Activated CD8-positive, alpha-beta memory T cell treated with anti-CD3 and anti-CD28 coated beads, Interleukin-2, amount 50 U/mL, for 48 hours (primary cell): ENCODE measurements around the gene C9orf78.

Experiments used
- DNase-seq: peaks from one replicate; pipeline ENCODE4 v3.0.0-alpha.2; 2020

The C9orf78 gene, protein sequence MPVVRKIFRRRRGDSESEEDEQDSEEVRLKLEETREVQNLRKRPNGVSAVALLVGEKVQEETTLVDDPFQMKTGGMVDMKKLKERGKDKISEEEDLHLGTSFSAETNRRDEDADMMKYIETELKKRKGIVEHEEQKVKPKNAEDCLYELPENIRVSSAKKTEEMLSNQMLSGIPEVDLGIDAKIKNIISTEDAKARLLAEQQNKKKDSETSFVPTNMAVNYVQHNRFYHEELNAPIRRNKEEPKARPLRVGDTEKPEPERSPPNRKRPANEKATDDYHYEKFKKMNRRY

DNA sequence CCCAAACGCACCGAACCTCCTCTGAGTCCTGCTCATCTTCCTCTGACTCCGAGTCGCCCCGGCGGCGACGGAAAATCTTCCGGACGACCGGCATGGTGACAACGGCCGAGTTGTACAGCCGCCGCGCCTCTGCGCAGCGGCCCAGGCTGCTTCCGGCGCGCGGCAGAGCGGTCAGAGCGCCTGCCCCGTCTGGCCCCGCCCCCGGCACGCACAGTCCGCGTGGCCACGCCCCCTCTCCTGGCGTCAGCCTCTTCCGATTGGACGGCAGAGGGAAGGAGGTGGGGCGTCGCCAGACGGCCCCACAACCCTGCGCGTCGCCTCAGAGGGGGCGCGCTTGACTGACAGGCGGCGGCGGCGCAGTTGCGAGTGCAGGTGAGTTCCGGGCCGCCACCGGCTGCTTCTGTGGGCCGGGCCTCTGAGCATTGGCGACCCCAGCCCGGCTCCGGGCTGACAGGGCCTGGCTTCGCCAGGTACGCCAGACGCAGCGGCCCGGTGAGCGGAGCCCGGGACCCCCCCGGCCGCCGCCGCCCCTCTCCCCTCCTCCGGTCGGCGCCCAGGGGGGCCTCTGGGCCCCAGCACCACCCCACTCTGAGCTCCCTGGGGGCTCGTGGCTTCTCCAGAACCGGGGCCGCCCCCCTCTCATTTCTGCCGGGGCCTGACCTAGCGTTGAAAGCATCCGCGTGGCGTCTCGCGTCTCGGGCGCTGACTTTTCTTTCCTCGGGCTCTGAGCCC, at the start of gene C9orf78, which contains the start of gene USP20:
Gene C9orf78, minus strand, starts transcription at position 148 of the 732 bp plus-strand sequence. Its CDS starts 54 bp downstream, at position 94.
Gene USP20, plus strand, starts transcription at position 331 of the 732 bp plus-strand sequence. CDS start 17,098 bp downstream, outside the sequence.
- DNase-seq = peak; percentile 99

DNA sequence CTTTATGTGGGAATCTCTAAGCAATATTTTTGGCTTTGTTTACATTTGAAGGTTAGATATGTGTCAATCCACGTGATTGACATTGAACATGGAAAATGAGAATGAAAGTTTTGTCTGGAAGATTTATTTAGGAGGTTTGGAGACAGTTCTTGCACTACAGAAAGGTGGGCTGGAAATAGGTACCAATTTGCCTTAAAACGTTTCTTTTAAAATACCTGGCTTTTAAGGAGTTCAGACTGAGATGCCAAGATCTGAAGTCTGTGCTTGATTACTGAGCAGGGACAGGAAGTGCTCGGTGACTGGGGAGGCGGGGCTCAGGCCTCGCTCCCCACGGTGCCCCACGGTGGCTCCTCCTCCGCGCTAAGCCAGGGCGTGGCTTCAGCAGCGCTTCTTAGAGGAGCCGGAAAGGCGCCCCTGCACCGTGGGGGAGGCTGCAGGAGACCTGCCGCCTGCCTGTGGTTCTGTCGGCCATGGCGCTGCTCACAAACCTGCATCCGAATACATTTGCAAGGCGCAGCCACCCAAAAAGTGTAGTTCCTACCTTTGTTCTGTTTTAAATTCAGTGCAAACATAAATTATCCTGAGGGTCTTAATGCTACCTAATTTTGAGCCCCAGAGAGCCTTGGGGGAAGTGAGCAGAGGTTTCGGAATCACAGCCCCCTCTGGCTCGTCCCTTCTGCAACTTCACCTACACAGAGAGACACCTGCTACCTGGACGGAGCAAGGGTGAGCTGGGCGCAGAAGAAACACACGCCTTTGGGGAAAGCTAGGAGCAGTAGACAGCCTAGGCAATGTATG, 49.3 kb upstream of the C9orf78 start:
- peak; percentile 94 for DNase-seq

- no peak for DNase-seq
These were observed 46.7 kb upstream of the C9orf78 start for GRCh38 chr9:129881547-129882324.

DNA sequence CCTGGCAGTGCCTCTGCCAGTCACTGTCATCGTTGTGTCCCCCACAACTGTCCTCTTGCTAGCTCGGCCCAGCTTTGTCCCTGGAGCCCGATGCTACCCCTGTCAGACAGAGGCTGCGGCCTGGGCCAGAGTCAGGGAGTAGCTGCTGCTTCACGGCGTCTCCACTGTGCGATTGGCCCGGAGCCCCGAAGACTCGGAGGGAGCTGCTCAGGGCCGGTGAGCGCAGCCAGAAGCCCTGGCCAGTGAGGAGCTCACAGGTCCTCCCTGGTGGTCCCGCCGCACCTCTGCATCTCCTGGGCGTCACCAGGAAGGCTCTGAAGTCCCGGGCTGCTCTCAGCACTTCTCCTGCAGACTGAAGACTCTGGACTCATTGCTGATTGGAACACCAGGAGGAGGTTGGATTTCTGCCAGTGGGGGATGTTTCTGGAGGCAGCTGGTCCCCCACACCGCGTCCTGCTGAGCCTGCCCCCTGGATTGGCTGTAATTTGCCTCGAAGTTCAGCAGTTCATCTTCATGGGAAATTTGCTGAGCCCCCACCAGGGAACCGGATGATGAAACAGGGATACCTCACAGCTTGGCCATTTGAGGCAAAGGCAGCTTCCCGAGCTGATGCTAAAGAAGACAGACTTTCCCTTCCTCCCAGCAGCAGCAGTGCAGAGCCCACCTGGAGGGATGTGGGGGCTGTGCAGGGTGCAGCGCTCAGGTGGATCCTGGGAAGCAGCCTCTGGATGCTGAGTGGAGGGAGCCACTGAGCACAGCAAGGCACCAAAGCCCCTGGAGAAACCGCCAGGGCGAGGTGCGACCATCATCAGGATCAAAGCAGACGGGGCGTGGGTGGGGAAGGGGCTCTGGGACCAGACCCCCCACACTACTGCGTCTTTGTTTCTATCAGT, 45.8 kb upstream of the C9orf78 start:
- DNase-seq = no peak

GRCh38 chr9:129879991-129880653, 45.0 kb upstream of the C9orf78 start:
- no peak for DNase-seq

DNA sequence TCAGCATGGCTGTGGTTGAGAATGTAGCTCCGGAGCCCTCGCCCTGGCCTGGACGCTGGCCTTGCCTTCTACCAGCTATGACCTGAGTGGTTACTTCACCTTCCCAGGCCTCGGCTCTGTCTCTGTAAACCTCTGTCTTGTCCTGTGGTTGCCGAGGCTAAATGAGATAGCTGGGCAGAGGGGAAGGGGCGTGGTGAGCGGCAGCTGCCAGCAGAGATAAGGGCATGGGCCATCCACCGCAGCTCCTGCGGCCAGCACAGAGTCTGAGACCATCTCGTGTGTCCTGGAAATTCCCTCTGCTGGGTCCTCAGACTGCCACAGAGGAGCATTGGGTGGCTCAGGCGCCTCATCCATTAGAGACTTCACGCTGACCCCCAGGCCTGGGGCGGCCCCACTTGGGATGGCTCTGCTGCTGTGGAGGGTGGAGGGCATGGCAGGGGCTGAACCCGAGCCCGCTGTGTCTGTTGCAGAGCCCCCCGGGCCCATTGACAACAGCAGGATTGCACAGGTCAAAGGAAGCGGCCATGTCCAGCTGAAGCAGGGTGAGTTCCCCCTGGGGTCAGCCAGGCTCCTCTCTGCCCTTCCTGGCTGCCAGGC, 44.1 kb upstream of the C9orf78 start:
- DNase-seq = no peak

DNA sequence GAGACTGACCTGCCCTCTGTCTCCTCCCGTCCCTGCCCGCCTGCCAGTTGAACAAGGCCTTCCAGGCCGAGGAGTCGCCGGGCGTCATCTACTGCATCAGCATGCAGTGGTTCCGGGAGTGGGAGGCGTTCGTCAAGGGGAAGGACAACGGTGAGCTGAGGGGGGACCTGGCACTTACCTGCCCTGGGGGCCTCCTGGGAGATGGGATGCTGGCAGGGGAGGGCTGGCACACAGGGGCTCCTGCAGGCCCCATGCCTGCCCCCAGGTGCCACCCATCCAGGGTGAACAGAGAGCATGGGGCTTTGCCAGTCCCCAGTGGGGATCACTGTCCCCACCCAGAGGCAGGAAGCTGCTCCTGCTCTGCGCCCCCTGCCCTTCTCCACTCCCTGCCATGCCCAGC, 43.2 kb upstream of the C9orf78 start:
- DNase-seq = no peak

DNA sequence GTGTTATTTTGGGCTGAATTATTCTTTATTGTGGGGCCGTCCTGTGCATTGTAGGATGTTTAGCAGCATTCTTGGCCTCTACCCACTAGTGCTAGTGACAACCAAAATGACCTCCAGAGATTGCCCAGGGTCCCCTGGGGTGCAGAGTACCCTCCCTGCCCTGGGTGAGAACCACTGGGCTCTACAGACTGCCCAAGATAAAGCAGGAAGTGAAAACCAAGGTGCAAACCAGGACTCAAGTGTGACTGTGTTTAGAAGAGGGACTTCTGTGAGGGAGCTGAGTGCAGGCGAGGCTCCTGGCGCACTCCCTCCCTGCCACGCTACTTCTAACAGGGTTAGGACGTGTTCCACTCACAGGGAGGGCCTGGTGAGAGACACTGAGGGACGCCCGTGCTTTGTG, 41.7 kb upstream of the C9orf78 start:
- DNase-seq = no peak

- DNase-seq = no peak
These were observed 40.8 kb upstream of the C9orf78 start for GRCh38 chr9:129875687-129876395.

GRCh38 chr9:129875181-129875611, 40.1 kb upstream of the C9orf78 start:
- DNase-seq = no peak

- DNase-seq = no peak
These were observed 39.4 kb upstream of the C9orf78 start for GRCh38 chr9:129874261-129875101.

DNA sequence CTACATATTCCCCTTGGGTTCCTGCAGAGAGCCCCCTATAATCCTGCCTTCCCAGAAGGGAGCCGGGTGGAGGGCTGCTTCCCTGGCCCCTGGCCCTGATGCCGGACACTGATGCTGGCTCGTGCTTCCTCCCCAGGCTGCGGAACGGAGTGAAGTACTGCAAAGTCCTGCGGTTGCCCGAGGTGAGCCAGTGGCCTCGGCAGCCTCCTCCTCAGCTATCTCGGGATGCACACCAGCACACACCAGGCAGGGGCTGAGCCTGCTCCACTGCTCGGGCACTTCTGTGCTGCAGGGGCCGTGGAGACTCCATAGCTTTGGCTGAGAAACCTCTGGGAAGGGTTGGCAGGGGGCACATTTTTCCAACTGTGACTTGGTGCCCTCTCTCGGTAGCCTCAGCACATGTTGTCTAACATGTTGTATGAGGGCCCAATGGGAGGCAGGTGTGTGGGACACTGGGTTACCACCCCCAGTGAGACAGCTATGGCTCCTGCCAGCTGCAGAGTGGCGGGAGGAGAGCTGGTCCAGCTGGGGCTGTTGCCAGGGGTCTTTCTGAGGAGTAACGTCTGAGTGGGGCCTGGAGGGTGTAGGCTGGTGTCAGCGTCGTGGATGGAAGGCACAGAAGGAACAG, 38.6 kb upstream of the C9orf78 start:
- no peak for DNase-seq

- DNase-seq = no peak
These were observed 36.0 kb upstream of the C9orf78 start for GRCh38 chr9:129871046-129871445.

DNA sequence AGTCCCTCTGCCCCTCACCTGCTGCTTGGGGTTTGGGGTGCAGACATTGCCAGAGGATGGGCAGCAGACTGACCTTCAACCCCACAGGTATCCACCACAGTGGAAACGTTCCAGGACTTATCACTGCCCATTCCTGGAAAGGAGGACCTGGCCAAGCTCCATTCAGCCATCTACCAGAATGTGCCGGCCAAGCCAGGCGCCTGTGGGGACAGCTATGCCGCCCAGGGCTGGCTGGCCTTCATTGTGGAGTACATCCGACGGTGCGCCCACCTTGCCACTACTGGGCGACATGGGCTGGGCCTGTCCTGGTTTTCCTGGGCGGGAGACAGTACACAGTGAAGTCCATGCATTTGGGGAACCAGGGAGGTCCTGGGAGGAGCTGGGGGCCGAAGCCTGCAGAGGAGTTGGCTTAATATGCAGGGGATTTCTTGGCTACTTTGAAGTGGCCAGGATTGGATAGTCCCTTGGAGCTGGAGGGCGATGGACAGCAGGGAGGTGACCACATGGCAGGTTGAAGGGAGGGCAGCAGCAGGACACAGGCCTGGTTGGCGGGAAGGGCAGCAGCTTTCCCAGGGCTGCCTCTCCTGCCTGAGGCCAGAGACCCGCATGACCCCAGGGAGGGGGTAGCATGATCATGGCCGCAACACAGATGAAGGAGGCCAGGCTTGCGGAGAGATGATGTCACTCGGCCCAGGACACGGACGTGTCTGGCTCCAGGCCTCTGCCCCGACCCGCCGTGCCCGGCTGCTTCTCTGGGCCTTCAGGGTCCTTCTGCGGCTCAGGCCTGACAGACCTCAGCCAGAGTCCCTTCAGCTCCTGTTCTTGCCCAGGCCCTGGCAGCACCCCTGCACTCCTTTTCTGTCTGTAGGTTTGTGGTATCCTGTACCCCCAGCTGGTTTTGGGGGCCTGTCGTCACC, 34.8 kb upstream of the C9orf78 start:
- no peak for DNase-seq

DNA sequence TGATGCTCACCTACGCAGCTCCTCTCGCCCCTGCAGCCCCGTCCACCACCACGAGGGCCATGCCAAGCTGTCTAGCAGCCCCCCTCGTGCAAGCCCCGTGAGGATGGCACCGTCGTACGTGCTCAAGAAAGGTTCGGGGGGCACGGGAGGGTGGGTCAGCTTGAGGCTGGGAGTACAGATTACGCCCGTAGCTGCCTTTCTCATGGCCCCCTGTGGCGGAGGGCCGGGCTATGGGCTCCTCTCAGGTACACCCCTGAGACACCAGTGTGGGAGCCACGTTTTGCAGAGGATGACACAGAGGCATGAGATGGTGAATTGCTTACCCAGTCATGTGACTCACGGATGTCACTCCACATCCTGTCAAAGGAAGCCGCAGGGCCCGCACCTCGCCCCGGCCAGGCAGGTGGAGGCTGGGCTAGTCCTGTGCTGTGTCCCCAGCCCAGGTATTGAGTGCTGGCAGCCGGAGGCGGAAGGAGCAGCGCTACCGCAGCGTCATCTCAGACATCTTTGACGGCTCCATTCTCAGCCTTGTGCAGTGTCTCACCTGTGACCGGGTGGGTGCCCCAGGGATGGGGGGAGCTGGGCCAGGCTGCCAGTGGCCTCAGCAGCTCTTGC, 33.9 kb upstream of the C9orf78 start:
- peak; percentile 90 for DNase-seq

- no peak for DNase-seq
These were observed 33.2 kb upstream of the C9orf78 start for GRCh38 chr9:129868023-129868871.
